Jurkat, Clone E6-1 (cell line): ENCODE results near the gene SLTM.
"Not testable (repeated sequence)": the region's sequence is repeated elsewhere in the genome, so short reads cannot be mapped to it uniquely, and the experiment has no call there.

ENCODE experiments used
- DNase-seq: peaks from one replicate; pipeline ENCODE4 v3.0.0-alpha.2; 2011; ENCODE audit warnings: low read depth, low spot score
- H3K4me3 ChIP-seq: 2 replicates; pipeline ENCODE4 v1.5.1; 2011; ENCODE audit warnings: mild to moderate bottlenecking, low read length, control low read depth, moderate library complexity

SLTM gene

DNA sequence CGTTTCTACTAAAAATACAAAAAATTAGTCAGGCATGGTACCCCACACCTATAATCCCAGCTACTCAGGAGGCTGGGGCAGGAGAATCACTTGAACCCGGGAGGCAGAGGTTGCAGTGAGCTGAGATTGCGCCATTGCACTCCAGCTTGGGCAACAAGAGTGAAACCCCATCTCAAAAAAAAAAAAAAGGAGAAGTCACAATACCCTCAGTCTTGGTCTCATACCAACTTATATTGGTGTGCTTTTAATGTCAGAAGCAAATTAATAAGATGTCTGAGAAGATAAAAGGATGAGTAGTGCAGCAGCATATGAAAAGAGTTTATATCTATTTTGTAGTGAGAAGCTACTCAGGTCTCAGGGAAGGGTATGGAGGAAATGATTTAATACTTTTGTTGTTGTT, 49.6 kb downstream of the SLTM start:
- not testable (repeated sequence) for DNase-seq, H3K4me3 ChIP-seq

DNA sequence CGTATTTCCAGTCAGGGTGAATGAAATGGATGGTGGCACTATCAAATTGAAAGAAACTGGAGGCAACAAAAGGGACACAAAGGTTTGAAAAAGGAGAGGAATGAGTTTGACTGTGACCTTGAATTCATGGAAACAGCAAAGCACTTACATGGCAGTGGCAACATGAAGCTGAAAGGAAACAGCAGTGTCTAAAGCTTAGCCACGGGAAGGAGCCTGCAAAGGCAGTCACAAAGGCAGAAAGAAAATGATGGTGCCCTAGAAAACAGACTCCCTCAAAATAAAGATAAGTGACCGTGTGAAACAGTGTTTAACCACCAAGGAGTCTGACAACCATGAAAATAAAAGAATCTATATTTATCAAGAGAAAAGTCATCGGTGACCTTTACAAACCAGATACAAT, 51.2 kb downstream of the SLTM start:
- DNase-seq = no peak
- no peak overlapping the region for H3K4me3 ChIP-seq

DNA sequence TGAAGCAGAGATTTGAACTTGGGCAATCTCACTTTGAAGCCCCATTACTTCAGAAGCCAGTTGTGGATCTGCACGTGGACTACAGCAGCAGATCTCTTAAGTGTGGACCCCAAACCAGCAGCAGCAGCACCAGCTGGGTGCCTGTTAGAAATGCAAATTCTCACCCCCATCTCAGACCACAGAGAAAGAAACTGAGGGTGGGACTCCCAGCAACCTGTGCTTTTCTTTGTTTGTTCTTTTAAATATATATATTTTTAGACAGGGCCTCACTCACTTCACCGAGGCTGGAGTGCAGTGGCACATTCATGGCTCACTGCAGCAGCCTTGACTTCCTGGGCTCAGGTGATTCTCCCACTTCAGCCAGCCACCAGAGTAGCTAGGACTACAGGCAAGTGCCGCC, 53.2 kb downstream of the SLTM start:
- H3K4me3 ChIP-seq = no peak overlapping the region
- no peak for DNase-seq

DNA sequence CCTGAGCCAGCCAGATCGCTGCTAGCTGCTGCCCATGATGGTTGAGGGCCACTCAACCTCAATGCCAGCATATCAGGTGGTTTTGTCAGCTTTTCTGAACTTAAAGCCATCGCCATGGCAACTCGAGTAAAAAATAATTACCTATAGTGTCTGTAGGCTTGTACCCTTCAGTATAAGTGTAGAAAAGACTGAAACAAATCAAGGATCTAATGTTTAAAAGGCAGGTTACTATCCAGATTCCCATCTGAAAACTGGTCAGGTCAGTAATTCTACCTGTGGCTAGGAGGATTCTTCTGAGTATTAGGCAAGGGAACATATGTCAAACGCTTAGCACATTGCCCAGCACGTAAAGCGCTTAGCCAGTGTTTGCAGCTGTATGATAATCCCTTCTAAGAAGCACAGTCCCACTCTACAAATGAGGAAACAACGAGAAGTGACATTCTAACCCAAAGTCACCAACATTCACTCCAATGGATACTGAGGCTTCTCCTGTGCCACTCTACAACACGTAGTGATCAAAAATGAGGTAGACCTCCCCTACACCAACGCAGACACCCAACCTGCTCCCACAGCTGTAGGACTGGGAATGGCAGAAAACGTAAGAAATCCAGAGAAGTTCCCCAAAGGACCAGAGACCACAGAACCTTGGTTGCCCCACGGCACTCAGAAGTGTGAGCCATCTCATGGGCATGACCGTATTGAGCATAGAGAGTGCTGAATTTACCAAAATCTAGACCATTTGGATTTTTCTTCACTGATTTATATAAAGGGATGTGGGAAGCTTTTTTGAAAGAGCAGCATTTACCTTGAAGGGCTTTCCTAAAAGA, 55.3 kb downstream of the SLTM start:
- no peak overlapping the region for H3K4me3 ChIP-seq
- DNase-seq = no peak

DNA sequence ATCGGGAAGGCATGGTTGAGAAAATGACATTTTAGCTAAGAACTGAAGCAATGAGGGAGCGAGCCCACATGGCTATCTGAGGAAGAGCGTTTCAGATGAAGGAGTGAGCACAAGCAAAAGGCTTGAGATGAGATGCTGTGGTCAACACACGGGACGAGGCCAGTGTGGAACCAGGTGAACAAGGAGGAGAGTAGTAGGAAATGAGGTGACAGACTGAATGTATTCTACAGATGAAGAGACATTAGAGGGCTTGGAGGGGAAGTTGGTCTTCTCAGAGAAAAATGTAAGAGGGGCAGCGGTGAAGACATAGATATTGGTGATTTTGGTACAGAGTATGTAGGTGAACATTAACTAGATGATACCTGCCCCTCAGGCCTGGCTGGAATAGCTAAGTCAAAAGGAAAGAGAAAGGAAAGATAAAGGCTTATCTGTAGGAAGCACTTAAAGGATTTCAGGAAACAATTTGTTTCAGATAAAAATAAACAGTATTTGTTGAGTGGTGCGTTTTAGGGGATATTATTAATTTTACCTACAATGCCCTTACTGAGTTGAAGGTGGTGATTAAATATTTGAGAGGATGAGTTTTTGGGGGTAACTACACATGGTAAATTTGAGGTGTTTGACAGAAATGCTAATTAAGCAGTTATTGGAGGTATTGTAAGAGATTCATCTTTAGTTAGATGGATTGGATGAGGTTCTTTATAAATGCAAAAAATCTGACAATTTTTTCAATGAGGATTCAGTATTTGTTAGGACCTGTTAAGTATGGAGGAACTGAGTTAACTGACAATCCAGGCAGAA, 57.0 kb downstream of the SLTM start:
- no peak for DNase-seq
- H3K4me3 ChIP-seq = no peak overlapping the region

DNA sequence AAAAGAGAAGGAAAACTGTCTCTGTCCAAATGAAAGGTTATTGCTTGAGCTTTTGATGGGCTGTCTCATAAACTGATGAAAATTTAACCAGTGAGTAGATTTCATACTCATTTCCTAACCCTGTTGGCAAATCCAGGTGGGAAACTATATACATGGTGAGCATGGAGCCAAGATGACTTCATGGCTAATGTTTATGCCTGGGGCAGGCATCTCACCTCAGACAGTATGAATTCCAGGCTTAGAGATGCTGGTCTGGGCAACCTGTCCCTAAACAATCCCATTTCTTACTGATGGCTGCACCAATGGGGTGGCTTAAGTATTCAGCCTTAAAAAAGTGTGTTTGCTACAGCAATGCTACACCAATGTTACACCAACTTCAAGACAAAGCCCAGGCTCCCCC, 58.1 kb downstream of the SLTM start:
- H3K4me3 ChIP-seq = no peak overlapping the region
- DNase-seq = no peak

DNA sequence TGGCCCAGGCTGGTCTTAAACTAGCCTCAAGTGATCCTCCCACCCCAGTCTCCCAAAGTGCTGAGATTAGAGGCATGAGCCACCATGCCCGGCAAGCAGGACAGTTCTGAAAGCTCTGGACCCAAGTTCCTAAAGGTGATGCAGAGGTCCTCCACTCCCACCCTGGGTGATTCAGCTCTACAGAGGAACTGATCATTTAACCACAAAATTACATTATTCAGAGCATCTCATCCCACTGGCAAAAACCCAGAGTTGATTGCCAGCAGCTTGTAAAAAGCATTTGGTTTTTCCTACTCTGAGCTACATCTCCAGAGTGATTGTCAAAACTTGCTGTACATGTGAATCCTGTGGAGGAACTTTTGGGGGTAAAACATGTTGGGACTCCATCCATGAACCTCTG, 60.2 kb downstream of the SLTM start:
- no peak overlapping the region for H3K4me3 ChIP-seq
- DNase-seq = no peak

DNA sequence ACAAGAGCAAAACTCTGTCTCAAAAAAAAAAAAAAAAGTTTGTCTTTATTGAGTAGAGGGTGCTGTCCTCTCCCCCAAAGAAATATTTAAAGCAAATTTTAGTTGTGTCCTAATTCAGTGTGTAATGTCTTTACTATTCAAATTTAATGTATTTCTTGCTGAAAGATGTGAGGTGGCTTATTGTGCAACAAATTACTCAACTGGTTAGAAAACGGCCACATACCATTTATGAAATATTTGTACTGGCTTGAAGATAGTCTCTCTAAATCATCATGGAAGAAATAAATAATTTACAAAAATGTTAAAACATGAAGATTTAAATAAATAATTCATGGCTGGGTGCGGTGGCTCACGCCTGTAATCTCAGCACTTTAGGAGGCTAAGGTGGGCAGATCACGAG, 63.0 kb downstream of the SLTM start:
- no peak for DNase-seq
- no peak overlapping the region for H3K4me3 ChIP-seq

DNA sequence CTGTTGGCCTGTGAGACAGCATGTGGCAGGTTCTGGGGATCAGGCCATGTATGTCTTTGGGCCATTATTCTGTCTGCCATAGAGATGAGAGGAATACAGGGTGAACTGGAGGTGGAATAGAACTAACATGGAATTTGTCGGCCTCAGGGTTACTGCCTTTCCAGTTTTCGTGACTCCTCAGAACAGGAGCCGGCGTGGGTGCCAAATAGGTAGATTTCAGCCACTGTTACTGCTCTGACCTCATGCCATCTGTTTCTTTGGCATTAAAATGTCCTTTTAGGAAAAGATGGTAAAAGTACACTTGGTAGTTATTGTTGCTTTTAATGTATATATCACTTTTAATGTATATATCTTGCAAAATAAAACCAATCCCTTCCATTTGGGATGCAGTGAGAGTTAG, 65.6 kb downstream of the SLTM start:
- DNase-seq = no peak
- H3K4me3 ChIP-seq = no peak overlapping the region

DNA sequence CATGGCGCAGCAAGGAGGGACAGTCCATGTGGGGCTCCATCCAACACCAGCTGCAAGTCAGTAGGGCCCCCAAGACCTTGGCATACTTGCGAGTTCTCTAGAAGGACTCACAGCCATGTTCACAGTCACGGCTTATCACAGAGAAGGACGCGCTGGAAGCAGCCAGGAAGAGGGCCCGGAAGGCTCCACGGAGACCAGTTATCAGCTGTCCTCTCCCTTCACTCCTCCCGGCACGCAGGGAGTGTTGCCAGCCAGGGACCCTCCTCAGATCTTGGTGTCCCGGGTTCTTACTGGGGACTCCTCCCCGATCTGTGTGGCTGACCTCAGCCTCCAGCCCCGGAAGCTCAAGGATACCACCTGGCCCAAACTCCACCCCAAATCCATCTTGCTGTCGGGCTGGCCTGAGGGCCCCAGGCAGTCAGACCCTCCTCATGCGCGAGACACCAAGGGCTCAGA, 68.0 kb downstream of the SLTM start:
- H3K4me3 ChIP-seq = no peak overlapping the region
- no peak for DNase-seq

DNA sequence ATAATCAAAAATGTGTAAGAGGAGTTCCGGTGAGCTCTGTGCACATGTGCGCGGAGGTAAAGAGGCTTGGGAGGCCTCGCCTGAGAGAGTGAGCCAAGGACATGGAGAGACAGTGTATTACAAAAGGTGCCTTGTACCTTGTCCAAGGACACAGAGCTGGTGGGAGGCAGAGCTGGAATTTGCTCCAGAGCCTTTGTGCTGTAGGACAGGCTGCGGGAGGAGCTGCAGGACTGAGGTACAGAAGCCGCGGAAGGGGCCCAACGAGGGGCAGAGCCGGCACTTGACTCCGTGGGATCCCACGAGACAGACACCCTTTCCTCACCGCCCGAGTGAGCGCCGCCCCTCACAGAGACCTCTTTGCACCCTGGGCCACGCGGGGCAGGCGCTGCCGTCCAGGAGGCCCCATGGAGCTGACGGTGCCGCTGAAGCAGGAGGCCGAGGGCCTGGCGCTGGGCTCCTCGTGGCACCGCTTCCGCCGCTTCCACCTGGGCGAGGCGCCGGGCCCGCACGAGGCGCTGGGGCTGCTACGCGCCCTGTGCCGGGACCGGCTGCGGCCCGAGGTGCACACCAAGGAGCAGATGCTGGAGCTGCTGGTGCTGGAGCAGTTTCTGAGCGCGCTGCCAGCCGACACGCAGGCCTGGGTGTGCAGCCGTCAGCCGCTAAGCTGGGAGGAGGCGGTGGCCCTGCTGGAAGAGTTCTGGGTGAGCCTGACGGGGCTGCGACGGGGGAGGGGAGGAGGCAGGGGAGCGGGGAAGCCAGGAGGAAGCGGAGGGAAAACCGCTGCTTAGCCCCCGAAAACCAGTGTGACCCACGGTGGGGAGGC, 68.7 kb downstream of the SLTM start:
- DNase-seq = no peak
- no peak overlapping the region for H3K4me3 ChIP-seq

DNA sequence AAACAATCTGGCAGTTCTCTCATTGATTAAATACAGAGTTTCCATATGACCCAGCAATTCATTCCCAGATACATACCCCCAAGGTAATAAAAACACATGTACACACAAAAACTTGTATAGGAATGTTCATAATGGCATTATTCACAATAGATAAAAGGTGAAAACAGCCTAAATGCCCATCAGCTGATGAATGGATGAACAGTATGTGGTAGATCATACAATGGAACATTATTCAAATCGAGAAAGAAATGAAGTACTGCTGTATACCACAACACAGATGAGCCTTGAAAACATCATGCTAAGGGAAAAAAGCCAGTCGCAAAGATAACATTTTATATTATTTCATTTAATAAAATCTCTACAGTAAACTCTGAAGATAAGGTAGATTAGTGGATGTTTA, 71.2 kb downstream of the SLTM start:
- H3K4me3 ChIP-seq = no peak overlapping the region
- no peak for DNase-seq

DNA sequence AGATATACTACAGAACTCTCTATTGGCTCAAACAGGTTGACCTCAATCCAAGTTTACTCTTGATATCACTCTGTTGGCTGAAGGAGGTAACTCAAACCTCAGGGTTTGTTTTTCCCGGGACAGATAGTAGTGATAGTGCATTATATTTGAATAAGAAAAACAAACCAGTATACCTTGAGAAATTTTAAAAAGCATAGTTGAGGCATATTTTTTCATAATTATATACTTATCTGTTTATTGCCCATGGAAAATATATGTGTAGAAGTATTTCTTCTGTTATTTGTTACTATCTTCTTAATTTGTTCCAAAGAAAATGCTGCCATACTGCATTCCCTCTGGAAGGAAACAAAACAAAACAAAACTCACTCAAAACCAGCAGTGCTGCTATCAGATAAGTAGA, 76.9 kb downstream of the SLTM start:
- not testable (repeated sequence) for H3K4me3 ChIP-seq, DNase-seq

DNA sequence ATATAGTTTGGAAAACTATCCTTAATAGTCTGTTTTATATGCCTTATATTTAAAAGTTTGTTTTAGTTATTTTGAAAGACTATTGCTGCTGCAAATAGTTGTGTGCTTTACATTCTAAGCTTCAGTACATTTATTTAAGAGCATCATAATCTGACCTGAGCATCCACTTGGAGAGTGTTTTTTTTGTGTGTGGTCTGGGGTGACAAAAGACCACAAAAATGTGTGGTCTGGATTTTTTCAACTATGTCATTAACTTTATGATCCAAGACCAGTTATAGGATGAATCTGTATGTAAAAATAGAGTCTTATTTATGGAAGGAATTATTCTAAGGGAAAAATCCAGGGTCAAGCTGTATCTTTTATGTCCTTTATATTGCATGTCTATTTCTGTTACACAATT, 77.4 kb downstream of the SLTM start:
- no peak overlapping the region for H3K4me3 ChIP-seq
- DNase-seq = no peak

DNA sequence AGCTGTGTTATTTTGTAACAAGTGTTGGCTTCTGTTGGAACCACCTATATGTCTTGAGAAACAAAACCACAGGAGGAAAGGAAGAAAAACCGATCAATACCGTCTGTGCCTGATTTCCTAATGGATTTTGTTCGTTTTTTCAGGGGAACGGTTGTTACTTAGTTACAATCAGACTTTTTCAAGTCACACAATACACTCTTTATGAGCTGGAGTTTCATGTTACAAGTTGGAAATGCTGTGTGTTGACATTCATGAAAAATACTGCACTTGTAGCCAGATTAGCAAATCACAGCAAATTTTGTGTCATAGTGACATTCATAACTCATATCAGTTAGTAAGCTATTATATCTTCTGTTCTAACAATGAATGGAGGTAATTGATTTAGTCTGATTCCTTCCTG, 78.9 kb downstream of the SLTM start:
- no peak for DNase-seq
- no peak overlapping the region for H3K4me3 ChIP-seq

DNA sequence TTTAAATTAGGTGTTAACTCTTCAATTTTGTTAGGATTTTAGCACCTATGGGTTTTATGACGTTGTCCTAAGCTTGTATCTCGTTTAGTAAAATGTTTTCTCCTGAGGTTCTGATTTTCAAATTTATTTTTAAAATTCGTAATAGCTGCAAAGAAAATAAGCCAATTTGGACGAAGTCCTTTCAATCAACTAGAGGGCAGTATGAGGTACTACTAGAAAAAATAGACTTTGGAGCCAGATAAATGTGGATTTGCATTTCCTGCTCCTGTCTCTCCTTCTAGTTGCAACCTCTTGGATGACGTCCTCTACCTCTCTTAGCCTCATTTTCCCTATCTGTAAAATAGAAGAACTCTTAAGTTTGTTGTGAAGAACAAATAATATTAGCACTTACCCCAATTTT, 81.1 kb downstream of the SLTM start:
- no peak for DNase-seq
- H3K4me3 ChIP-seq = no peak overlapping the region

DNA sequence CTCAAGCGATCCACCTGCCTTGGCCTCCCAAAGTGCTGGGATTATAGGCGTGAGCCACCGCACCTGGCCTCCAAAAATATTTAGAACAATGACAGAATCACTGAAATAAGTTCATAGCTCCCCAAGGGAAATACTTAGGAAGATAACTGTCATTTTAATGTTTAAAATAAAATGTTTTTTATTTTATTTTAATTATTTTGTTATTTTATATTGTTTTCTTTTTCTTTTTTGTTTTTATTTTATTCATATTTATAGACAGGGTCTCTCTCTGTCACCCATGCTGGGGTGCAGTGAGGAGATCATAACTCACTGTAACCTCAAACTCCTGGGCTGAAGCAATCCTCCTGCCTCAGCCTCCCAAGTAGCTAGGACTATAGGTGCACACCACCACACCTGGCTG, 82.3 kb downstream of the SLTM start:
- DNase-seq, H3K4me3 ChIP-seq: not testable (repeated sequence)

DNA sequence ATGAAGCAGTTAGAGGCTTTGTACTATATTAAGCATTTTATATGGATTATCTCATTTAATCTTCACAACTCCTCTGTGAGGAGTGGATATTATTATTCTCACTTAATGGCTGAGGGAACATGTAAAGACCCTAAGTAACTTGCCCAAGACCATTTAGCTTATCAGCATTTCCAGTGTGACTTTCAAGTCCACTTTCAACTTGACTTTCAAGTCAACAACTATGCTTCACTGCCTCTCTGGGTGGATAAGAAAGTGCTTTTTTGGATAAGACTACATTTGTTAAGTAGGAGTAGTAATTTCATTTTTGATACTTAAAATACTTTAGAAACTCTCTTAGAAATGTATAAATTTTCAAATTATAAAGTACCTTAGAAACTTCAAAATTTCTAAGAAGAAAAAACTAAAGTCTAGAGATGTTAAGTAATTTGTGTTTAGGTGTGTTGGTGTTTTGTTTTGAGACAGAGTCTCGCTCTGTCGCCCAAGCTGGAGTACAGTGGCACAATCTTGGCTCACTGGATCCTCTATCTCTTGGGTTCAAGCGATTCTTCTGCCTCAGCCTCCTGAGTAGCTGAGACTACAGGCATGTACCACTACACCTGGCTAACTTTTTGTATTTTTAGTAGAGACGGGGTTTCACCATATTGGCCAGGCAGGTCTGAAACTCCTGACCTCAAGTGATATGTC, 90.6 kb downstream of the SLTM start:
- DNase-seq = no peak
- H3K4me3 ChIP-seq = no peak overlapping the region

DNA sequence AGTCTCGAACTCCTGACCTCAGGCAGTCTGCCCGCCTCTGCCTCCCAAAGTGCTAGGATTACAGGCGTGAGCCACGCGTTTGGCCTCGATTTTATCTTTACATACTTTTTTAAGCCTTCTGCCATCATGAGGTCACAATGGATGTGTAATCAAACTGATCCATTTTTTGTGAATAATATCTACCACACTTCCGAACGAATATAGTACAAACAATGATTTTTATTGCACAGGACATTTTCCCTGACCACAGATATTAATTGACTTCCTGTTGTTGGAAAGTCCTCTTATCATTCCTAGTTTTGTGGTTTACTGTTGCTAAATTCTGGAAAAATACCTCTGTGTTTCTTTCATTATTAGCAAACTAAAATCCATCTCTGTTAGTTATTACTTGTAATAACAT, 93.4 kb downstream of the SLTM start:
- DNase-seq = no peak
- no peak overlapping the region for H3K4me3 ChIP-seq
